Lower leg skin (tissue), 3 donors: Measurements from ENCODE around the gene CCDC91.

Source experiments
- CTCF ChIP-seq, 3 donors: fragments of 450-650 bp; IDR thresholded peaks; one replicate each; pipeline ENCODE4 v1.5.1; 2016; ENCODE audit warnings: antibody characterized with exemption in 3 of 3, mild to moderate bottlenecking in 3 of 3, moderate library complexity in 2 of 3
- POLR2A ChIP-seq, 2 donors: fragments of 450-650 bp; IDR thresholded peaks; one replicate each; pipeline ENCODE4 v1.6.1; 2016 to 2017; ENCODE audit warnings: antibody characterized with exemption in 2 of 2, mild to moderate bottlenecking in 1 of 2, moderate library complexity in 1 of 2

- no peak for TF ChIP-seq CTCF (IDR thresholded peaks at IDR 0.05)
- no peak for TF ChIP-seq POLR2A (IDR thresholded peaks at IDR 0.05)
These were observed 128.0 kb downstream of the CCDC91 start for GRCh38 chr12:28318273-28318672.
